GM12878 (cell line): Measurements from ENCODE around the gene MMD2. TPM values are rescaled to one million over a fixed set of nuclear protein-coding genes. Genes with fewer than 3 reads are reported as not detected.

Experiments
- ATAC-seq: fragments of 200-7000 bp; cut with Tn5 transposase; 3 replicates; pipeline ENCODE4 v1.9.1; 2020; ENCODE audit warnings: mild to moderate bottlenecking, moderate library complexity
- BruUV-seq: library from RNA; stranded (reverse); fragments of 400-500 nt; replicated peaks from 2 replicates; lab custom pipeline; 2021; lab: Mats Ljungman, UMichigan
- CTCF ChIA-PET: fragments of 300-600 bp; sonication (Branson Sonifier 250); formaldehyde crosslinking; extraction: SDS; loops from one replicate; lab custom pipeline; 2021; ENCODE audit warnings: inconsistent platforms; lab: Yijun Ruan, JAX
- POLR2A ChIA-PET: fragments of 350-600 bp; formaldehyde crosslinking; extraction: SDS; loops from one replicate; lab custom pipeline; 2021; ENCODE audit warnings: inconsistent platforms; lab: Charles Lee
- RAD21 ChIA-PET: fragments of 300-600 bp; sonication (Branson Sonifier 250); formaldehyde crosslinking; loops from one replicate; lab custom pipeline; 2023; ENCODE audit warnings: antibody characterized with exemption; ENCODE audit not compliant: unreplicated experiment; lab: Charles Lee
- SMC1A ChIA-PET: fragments of 300-600 bp; sonication (Branson Sonifier 250); formaldehyde crosslinking; loops from one replicate; lab custom pipeline; 2023; ENCODE audit not compliant: unreplicated experiment, uncharacterized antibody; lab: Charles Lee
- DNase-seq: peaks from one replicate; pipeline ENCODE4 v3.0.0-alpha.2; 2011; ENCODE audit warnings: low read depth, low spot score
- FAIRE-seq: peaks from 3 replicates; lab custom pipeline; 2011; peaks lifted over from hg19 to GRCh38; lab: Jason Lieb, UNC
- H2AFZ ChIP-seq: 2 replicates; pipeline ENCODE4 v1.6.0; 2011; ENCODE audit warnings: low read depth, low read length, control low read depth; ENCODE audit not compliant: control insufficient read depth
- H3K27ac ChIP-seq: 2 replicates; pipeline ENCODE4 v1.5.1; 2011; ENCODE audit warnings: control low read depth; ENCODE audit not compliant: control insufficient read depth, insufficient read depth
- H3K27me3 ChIP-seq, 2 experiments: replicated peaks in 1 of 2; 2 replicates each; pipeline versions ENCODE4 v1.6.0 to v1.6.1; 2011; ENCODE audit warnings: low read length in 1 of 2; ENCODE audit not compliant: control insufficient read depth in 2 of 2, insufficient read depth in 2 of 2
- H3K36me3 ChIP-seq, 2 experiments: 2 replicates each; pipeline ENCODE4 v1.5.1; 2011; ENCODE audit warnings: low read length in 1 of 2; ENCODE audit not compliant: control insufficient read depth in 2 of 2, insufficient read depth in 2 of 2
- H3K4me1 ChIP-seq: 2 replicates; pipeline ENCODE4 v1.6.1; 2011; ENCODE audit warnings: mild to moderate bottlenecking, low read length, moderate library complexity, mixed read lengths; ENCODE audit not compliant: control insufficient read depth, insufficient read depth
- H3K4me2 ChIP-seq: 2 replicates; pipeline ENCODE4 v1.6.0; 2011; ENCODE audit warnings: control low read depth; ENCODE audit not compliant: control insufficient read depth, insufficient read depth
- H3K4me3 ChIP-seq: fragments of 200-600 bp; sonication (generic); 2 replicates; pipeline ENCODE4 v1.5.1; 2016
- H3K79me2 ChIP-seq: 2 replicates; pipeline ENCODE4 v1.6.0; 2011; ENCODE audit warnings: low read length; ENCODE audit not compliant: control insufficient read depth, insufficient read depth
- H3K9ac ChIP-seq: 2 replicates; pipeline ENCODE4 v1.8.0; 2011; ENCODE audit warnings: low read length, control low read depth, mixed read lengths; ENCODE audit not compliant: control insufficient read depth, insufficient read depth
- H3K9me3 ChIP-seq: replicated peaks from 3 replicates; pipeline ENCODE4 v1.5.1; 2011; ENCODE audit warnings: mild to moderate bottlenecking, low read length; ENCODE audit not compliant: control insufficient read depth, insufficient read depth
- H4K20me1 ChIP-seq: 2 replicates; pipeline ENCODE4 v1.6.0; 2011; ENCODE audit not compliant: control insufficient read depth, insufficient read depth
- KLF5 ChIP-seq: fragments of 450-650 bp; IDR thresholded peaks from 2 replicates; pipeline ENCODE4 v1.6.1; 2014; ENCODE audit warnings: mild to moderate bottlenecking; ENCODE audit not compliant: partially characterized antibody
- NFXL1 ChIP-seq: fragments of 450-650 bp; IDR thresholded peaks from 2 replicates; pipeline ENCODE4 v1.6.1; 2017; ENCODE audit warnings: antibody characterized with exemption, mild to moderate bottlenecking, borderline replicate concordance
- PML ChIP-seq: IDR thresholded peaks from 2 replicates; pipeline ENCODE4 v1.6.1; 2012; ENCODE audit warnings: low read length, inconsistent platforms
- SRF ChIP-seq, 2 experiments: IDR thresholded peaks; 2 replicates each; pipeline ENCODE4 v1.6.1; 2011; ENCODE audit warnings: low read depth in 2 of 2, low read length in 2 of 2, mild to moderate bottlenecking in 1 of 2, moderate library complexity in 1 of 2
- YY1 ChIP-seq: IDR thresholded peaks from 2 replicates; pipeline ENCODE4 v1.6.1; 2011; ENCODE audit warnings: low read depth, mild to moderate bottlenecking, low read length
- ZBTB40 ChIP-seq: fragments of 450-650 bp; IDR thresholded peaks from 2 replicates; pipeline ENCODE4 v1.6.1; 2016; ENCODE audit warnings: mild to moderate bottlenecking, moderate library complexity, borderline replicate concordance
- WGBS: methylation state at CpG from one replicate; pipeline ENCODE4 v1.1.6; 2016; ENCODE audit warnings: low lambda C conversion rate; ENCODE audit not compliant: insufficient replicate concordance, insufficient coverage; ENCODE audit errors: missing lambda C conversion rate; 5-methylcytosine and 5-hydroxymethylcytosine counted together
- in situ Hi-C: fragments of 300-500 bp; cut with MboI; formaldehyde crosslinking; loops from 9 replicates; pipeline ENCODE4 v1.14.3; 2018; ENCODE audit warnings: mixed read lengths
- intact Hi-C: fragments of 100-400 bp; cut with micrococcal nuclease; formaldehyde crosslinking; loops from one replicate; pipeline ENCODE4 v1.14.2; 2022; ENCODE audit not compliant: unreplicated experiment
- polyA plus RNA-seq, 11 experiments: library from polyadenylated mRNA; depleted of rRNA in 4 of 11; unstranded in 6 of 11; stranded (reverse) in 5 of 11; fragments of >200 nt; fragmentation: Nextera tagmentation in 4 of 11; fragmentation: Illumina TruSeq in 1 of 11; extraction: Ambion mirVana in 4 of 11; extraction: Trizol in 1 of 11; gene quantifications; 1 replicate in 1 of 11; 2 replicates in 10 of 11; pipeline versions ENCODE4 v1.2.1 to v1.2.3, GENCODE V29; 2011 to 2016; ENCODE audit warnings: inconsistent platforms in 2 of 11, missing spikeins in 2 of 11, low read depth in 1 of 11
- total RNA-seq, 4 experiments: library from RNA; depleted of rRNA in 3 of 4; stranded (reverse); fragments of >200 nt in 3 of 4; fragmentation: Illumina TruSeq in 1 of 4; extraction: Trizol in 1 of 4; gene quantifications; 2 replicates each; pipeline versions ENCODE4 v1.2.1 to v1.2.3, GENCODE V29; 2013 to 2021

MMD2 gene
- total and polyA plus RNA-seq, 10 of the 15 experiments (the other 5 are each of a cell fraction or from before 2014, with no cell fraction given), result not detected

- ChIA-PET RAD21 (no interaction called here), CTCF (no interaction called here), SMC1A (no interaction called here), POLR2A (no interaction called here)
- BruUV-seq, result no TSS peak
- no peaks in the 10 kb centered on the region for H3K27me3 ChIP-seq
- H3K4me1 ChIP-seq, result no peaks in the 10 kb centered on the region
- FAIRE-seq (no peak), DNase-seq (no peak), ATAC-seq (no peak)
- no peaks in the 10 kb centered on the region for H4K20me1 ChIP-seq
- H3K4me2 ChIP-seq, result no peak overlapping the region
- TF ChIP-seq SRF (IDR thresholded peaks at IDR 0.05; ENCODE audit: low read depth in 2 of 2, low read length in 2 of 2) (no peak), ZBTB40 (no peak), KLF5 (no peak), YY1 (no peak), NFXL1 (no peak), PML (no peak)
- 52% methylated on average over 8 of the region's 8 CpGs for WGBS
- H3K9ac ChIP-seq, result no peak overlapping the region
- H3K27ac ChIP-seq, result no peak overlapping the region
- H2AFZ ChIP-seq, result no peak overlapping the region
- H3K36me3 ChIP-seq, result no peaks in the 10 kb centered on the region
- H3K79me2 ChIP-seq, result no peaks in the 10 kb centered on the region
- in situ Hi-C loops (no loop called here), intact Hi-C loops (no loop called here)
- H3K9me3 ChIP-seq, result no peaks in the 10 kb centered on the region
- H3K4me3 ChIP-seq, result no peak overlapping the region
Measured at GRCh38 chr7:4929005-4929404, 30.0 kb downstream of the MMD2 start.
